NB4 (cell line): Measurements from ENCODE around the gene IL23R.

ENCODE experiments used
- TF ChIP-seq, protein P1 (sequence below): IDR thresholded peaks from one replicate; pipeline ENCODE4 v1.5.1; 2012; ENCODE audit warnings: low read depth, low read length
- TF ChIP-seq, protein P2 (sequence below): IDR thresholded peaks from 2 replicates; pipeline ENCODE4 v1.6.1; 2011; ENCODE audit warnings: low read depth, low read length

DNA sequence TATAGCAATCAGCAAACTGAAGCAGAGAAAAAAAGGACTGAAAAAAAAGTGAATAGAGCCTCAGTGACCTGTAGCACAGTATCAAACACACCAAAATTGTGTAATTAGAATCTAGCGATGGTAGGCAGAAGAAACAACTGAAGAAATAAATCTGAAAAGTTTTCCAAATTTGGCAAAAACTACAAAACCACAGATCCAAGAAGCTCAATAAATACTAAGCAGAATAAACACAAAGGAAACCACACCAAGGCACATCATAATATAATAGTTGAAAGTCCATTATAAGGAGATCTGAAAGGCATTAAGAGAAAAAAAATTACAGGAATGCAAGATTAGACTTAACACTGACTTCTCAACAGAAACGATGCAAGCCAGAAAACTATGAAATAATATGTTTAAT, 134.3 kb downstream of the IL23R start:
- TF ChIP-seq, protein P1, sequence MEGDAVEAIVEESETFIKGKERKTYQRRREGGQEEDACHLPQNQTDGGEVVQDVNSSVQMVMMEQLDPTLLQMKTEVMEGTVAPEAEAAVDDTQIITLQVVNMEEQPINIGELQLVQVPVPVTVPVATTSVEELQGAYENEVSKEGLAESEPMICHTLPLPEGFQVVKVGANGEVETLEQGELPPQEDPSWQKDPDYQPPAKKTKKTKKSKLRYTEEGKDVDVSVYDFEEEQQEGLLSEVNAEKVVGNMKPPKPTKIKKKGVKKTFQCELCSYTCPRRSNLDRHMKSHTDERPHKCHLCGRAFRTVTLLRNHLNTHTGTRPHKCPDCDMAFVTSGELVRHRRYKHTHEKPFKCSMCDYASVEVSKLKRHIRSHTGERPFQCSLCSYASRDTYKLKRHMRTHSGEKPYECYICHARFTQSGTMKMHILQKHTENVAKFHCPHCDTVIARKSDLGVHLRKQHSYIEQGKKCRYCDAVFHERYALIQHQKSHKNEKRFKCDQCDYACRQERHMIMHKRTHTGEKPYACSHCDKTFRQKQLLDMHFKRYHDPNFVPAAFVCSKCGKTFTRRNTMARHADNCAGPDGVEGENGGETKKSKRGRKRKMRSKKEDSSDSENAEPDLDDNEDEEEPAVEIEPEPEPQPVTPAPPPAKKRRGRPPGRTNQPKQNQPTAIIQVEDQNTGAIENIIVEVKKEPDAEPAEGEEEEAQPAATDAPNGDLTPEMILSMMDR: no peak
- TF ChIP-seq, protein P2, sequence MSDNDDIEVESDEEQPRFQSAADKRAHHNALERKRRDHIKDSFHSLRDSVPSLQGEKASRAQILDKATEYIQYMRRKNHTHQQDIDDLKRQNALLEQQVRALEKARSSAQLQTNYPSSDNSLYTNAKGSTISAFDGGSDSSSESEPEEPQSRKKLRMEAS: no peak
